Measurements from ENCODE around the gene MARK1. TPM values are rescaled to one million over a fixed set of nuclear protein-coding genes. Genes with fewer than 3 reads are reported as not detected.

MARK1 gene
- total RNA-seq, 1 donor from 2014 or later = 13.2 TPM

DNA sequence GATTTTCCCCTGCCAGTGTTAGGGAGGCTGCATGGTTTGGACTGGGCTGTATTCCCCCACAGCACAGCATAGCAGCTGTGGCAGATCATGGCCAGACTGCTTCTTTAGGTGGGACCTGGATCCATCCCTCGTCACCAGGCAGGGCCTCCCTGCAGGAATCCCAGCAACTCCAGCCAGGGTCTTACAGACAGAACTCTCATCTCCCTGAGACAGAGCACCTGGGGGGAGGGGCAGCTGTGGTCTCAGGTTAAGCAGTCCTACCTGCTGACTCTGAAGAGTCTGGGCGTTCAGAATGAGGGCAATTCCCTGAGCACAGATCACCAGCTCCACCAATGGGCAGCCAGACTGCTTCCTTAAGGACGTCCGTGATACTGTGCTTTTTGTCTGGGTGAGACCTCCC lies 114.3 kb downstream of the MARK1 start:
- Mint-ChIP-seq H3K36me3 (peaks cover 23% of the 10 kb centered on the region), H3K4me1 (no peaks in the 10 kb centered on the region), H3K27me3 (ENCODE audit: insufficient read depth, low read depth) (peaks cover 4% of the 10 kb centered on the region), H3K9me3 (peaks cover 10% of the 10 kb centered on the region), H3K4me3 (no peak overlapping the region), H3K27ac (no peak overlapping the region)
- Histone ChIP-seq H3K27ac (no peak overlapping the region), H3K9ac (no peak overlapping the region), H3K27me3 (no peaks in the 10 kb centered on the region), H3K9me3 (ENCODE audit: low read depth) (no peaks in the 10 kb centered on the region), H3K4me2 (no peak overlapping the region), H3K36me3 (peaks cover 7% of the 10 kb centered on the region), H3K4me1 (no peaks in the 10 kb centered on the region), H2AFZ (replicated peaks) (no peak overlapping the region), H3K4me3 (no peak overlapping the region), H4K20me1 (ENCODE audit: low read depth) (no peaks in the 10 kb centered on the region), H3K79me2 (ENCODE audit: low read depth) (no peaks in the 10 kb centered on the region), H3F3A (ENCODE audit: low read depth) (no peaks in the 10 kb centered on the region)
- no peak for TF ChIP-seq EZH2phosphoT487 (IDR thresholded peaks at IDR 0.05)
- TF ChIP-seq CTCF (IDR thresholded peaks at IDR 0.05) = no peak
- TF ChIP-seq EZH2 (IDR thresholded peaks at IDR 0.05) = no peak
- no peak for DNase-seq (ENCODE audit: low spot score)

DNA sequence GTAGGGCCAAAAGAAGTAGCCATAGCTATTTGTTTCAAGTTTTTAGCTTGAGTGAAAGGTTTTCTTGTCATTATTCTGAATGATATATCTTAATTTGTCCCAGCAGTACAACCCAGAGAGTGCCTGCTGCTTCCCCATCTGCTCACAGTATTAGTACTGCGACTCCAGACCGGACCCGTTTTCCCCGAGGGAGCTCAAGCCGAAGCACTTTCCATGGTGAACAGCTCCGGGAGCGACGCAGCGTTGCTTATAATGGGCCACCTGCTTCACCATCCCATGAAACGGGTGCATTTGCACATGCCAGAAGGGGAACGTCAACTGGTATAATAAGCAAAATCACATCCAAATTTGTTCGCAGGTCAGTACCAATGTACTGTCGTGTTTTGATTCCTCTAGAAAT lies 125.1 kb downstream of the MARK1 start:
- Mint-ChIP-seq H3K4me1 (no peaks in the 10 kb centered on the region), H3K36me3 (peaks cover 7% of the 10 kb centered on the region), H3K27me3 (ENCODE audit: insufficient read depth, low read depth) (no peaks in the 10 kb centered on the region), H3K4me3 (no peak overlapping the region), H3K27ac (no peak overlapping the region), H3K9me3 (no peaks in the 10 kb centered on the region)
- no peaks in the 10 kb centered on the region for H3K27me3 ChIP-seq
- H3K36me3 ChIP-seq = peaks cover 14% of the 10 kb centered on the region
- no peak overlapping the region for H3K27ac ChIP-seq
- no peak overlapping the region for H2AFZ ChIP-seq (replicated peaks)
- H3K4me1 ChIP-seq = no peaks in the 10 kb centered on the region
- H3K4me2 ChIP-seq = no peak overlapping the region
- TF ChIP-seq EZH2phosphoT487 (IDR thresholded peaks at IDR 0.05) = no peak
- no peak for TF ChIP-seq EZH2 (IDR thresholded peaks at IDR 0.05)
- no peak for TF ChIP-seq CTCF (IDR thresholded peaks at IDR 0.05)
- H3K9ac ChIP-seq = no peak overlapping the region
- H3K79me2 ChIP-seq (ENCODE audit: low read depth) = no peaks in the 10 kb centered on the region
- no peaks in the 10 kb centered on the region for H3K9me3 ChIP-seq (ENCODE audit: low read depth)
- no peaks in the 10 kb centered on the region for H4K20me1 ChIP-seq (ENCODE audit: low read depth)
- no peak for DNase-seq (ENCODE audit: low spot score)
- no peak overlapping the region for H3K4me3 ChIP-seq
- no peaks in the 10 kb centered on the region for H3F3A ChIP-seq (ENCODE audit: low read depth)

- peaks cover 7% of the 10 kb centered on the region for H3K36me3 Mint-ChIP-seq
- no peaks in the 10 kb centered on the region for H3K4me1 ChIP-seq
- H3K4me3 ChIP-seq = no peak overlapping the region
- H3K4me3 Mint-ChIP-seq = no peak overlapping the region
- H3K9ac ChIP-seq = no peak overlapping the region
- H3K9me3 ChIP-seq (ENCODE audit: low read depth) = no peaks in the 10 kb centered on the region
- no peak overlapping the region for H3K4me2 ChIP-seq
- no peaks in the 10 kb centered on the region for H3K27me3 Mint-ChIP-seq (ENCODE audit: insufficient read depth, low read depth)
- H3K27ac ChIP-seq = no peak overlapping the region
- no peaks in the 10 kb centered on the region for H3K9me3 Mint-ChIP-seq
- H3K4me1 Mint-ChIP-seq = no peaks in the 10 kb centered on the region
- no peaks in the 10 kb centered on the region for H4K20me1 ChIP-seq (ENCODE audit: low read depth)
- H3K79me2 ChIP-seq (ENCODE audit: low read depth) = no peaks in the 10 kb centered on the region
- TF ChIP-seq CTCF (IDR thresholded peaks at IDR 0.05) = no peak
- no peak for TF ChIP-seq EZH2phosphoT487 (IDR thresholded peaks at IDR 0.05)
- no peak for TF ChIP-seq EZH2 (IDR thresholded peaks at IDR 0.05)
- H3F3A ChIP-seq (ENCODE audit: low read depth) = no peaks in the 10 kb centered on the region
- H3K36me3 ChIP-seq = peaks cover 17% of the 10 kb centered on the region
- H2AFZ ChIP-seq (replicated peaks) = no peak overlapping the region
- DNase-seq (ENCODE audit: low spot score) = no peak
- no peak overlapping the region for H3K27ac Mint-ChIP-seq
- no peaks in the 10 kb centered on the region for H3K27me3 ChIP-seq
Measured at GRCh38 chr1:220655509-220655908, 127.6 kb downstream of the MARK1 start.
